Stomach smooth muscle (tissue), 2 donors: Measurements from ENCODE around the gene SLC6A3.

Source experiments
- H3K27ac ChIP-seq: one replicate; pipeline ENCODE4 v1.7.0; 2013; ENCODE audit warnings: mild to moderate bottlenecking, low read length, inconsistent platforms
- H3K27me3 ChIP-seq, 2 donors: one replicate each; pipeline ENCODE4 v1.7.0; 2013; ENCODE audit warnings: low read length in 2 of 2; ENCODE audit not compliant: insufficient read depth in 2 of 2, control insufficient read depth in 1 of 2
- H3K36me3 ChIP-seq, 2 donors: one replicate each; pipeline ENCODE4 v1.7.0; 2013; ENCODE audit warnings: low read length in 2 of 2; ENCODE audit not compliant: control insufficient read depth in 2 of 2, insufficient read depth in 2 of 2
- H3K4me1 ChIP-seq: one replicate; pipeline ENCODE4 v1.7.0; 2013; ENCODE audit warnings: low read length; ENCODE audit not compliant: control insufficient read depth, insufficient read depth
- H3K4me3 ChIP-seq, 2 donors: one replicate each; pipeline ENCODE4 v1.7.0; 2013; ENCODE audit warnings: low read length in 2 of 2
- H3K9ac ChIP-seq, 2 donors: one replicate each; pipeline ENCODE4 v1.7.0; 2013; ENCODE audit warnings: low read length in 2 of 2, mild to moderate bottlenecking in 1 of 2
- H3K9me3 ChIP-seq, 2 donors: one replicate each; pipeline ENCODE4 v1.7.0; 2013; ENCODE audit warnings: low read length in 2 of 2; ENCODE audit not compliant: control insufficient read depth in 2 of 2
- donor health status: healthy.
- donor health status: Pancreatic carcinoma.

The SLC6A3 gene

DNA sequence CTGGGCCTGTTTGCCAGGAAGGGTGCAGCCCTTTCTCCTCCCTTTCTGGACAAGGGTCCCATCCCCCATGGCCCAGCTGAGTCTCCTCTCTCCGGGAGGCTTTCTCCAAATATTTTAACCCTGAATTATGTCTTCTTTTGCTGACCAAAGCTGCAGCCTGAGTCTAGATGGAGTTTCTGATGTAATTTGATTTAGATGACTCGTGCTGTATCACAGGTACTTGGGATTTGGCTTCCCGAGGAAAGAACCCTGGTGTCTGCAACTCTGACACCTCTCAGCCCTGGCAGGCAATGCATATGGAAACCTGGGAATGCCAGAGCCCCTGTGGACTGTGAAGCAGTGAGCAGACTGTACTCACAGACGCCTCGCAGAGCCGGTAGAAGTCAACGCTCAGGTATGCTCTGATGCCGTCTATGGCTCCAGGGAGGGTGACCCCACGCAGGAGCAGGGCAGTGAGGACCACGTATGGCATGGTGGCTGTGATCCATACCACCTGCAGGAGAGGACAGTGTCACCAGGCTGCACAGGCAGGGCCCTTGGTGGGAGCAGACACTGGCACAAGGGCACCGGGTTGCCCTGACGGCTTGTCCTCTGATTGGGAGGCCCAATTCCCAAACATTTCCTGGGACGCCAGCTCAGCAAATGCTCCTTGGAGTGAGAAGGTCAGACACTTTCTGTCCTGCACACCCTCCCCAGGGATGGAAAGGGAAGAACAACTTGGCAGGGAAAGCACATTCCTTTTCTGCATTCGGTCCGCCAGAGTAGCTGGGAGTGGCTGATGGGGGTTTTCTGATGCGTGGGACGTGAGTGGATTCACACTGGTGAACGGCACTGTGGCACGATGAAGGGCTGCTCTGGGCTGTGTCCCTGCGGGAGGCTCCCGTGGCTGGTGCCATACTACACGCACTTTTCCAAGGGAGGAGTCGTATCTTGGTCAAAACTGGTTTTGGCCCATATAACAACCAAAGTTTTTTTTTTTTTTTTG lies 24.7 kb downstream of the SLC6A3 start:
- Histone ChIP-seq H3K4me1 (no peaks in the 10 kb centered on the region), H3K9me3 (peaks cover 0 to 7% of the 10 kb centered on the region in 2 donors), H3K27ac (no peak overlapping the region), H3K36me3 (no peaks in the 10 kb centered on the region), H3K9ac (no peak overlapping the region), H3K27me3 (peaks cover 0 to 2% of the 10 kb centered on the region in 2 donors), H3K4me3 (no peak overlapping the region)

DNA sequence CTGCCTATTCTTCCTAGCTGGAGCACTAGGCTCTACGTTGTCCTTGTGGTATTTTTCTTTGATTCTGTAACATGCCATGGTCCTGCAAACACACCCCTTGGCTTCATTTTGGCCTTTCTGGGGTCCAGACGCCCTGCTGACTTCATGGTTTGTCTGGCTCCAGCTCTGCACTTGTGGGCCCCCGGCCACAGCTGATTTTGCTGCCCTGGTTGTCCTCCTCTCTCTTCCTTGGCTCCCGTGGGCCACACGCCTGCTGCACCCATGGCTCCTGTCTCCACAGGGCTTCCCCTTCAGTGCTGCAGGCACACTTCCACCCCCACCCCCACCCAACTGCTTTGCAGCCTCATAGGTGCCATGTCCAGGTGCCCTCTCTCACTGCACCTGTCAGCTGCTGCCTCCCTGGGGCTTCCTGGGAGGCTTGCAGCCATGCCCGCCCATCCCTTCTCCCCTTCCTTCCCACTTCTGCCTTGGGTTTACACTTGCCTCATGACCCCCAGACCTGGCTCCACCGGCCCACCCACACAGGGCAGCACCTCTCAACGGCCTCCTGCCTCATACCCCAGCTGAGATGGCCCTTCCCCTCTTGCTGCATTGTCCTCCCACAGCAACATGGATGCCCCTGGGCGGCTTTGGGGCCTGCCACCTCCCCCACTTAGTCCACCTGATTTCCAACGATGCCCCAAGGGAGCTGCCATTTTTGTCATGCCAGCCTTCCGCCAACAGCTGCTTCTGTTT lies 25.6 kb downstream of the SLC6A3 start:
- Histone ChIP-seq H3K27me3 (peaks cover 0 to 2% of the 10 kb centered on the region in 2 donors), H3K36me3 (no peaks in the 10 kb centered on the region), H3K4me1 (no peaks in the 10 kb centered on the region), H3K27ac (no peak overlapping the region), H3K9me3 (peaks cover 0 to 3% of the 10 kb centered on the region in 2 donors), H3K9ac (no peak overlapping the region), H3K4me3 (no peak overlapping the region)

DNA sequence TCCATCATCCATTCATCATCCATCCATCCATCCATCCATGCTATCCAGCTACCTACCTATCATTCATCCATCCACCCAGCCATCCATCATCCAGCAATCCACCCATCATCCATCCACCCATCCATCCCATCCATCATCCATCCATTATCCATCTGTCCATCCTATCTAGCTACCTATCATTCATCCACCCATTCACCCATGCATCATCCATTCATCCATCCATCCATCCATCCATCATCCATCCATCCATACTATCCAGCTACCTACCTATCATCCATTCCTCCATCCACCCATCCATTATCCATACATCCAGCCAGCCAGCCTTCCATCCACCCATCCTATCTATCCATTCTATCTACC lies 26.3 kb downstream of the SLC6A3 start:
- Histone ChIP-seq H3K36me3 (no peaks in the 10 kb centered on the region), H3K4me1 (no peaks in the 10 kb centered on the region), H3K9ac (no peak overlapping the region), H3K9me3 (no peaks in the 10 kb centered on the region), H3K27ac (no peak overlapping the region), H3K4me3 (no peak overlapping the region), H3K27me3 (peaks cover 0 to 2% of the 10 kb centered on the region in 2 donors)

GRCh38 chr5:1418238-1418920 lies 26.9 kb downstream of the SLC6A3 start:
- H3K27me3 ChIP-seq: peaks cover 3 to 5% of the 10 kb centered on the region in 2 donors
- no peaks in the 10 kb centered on the region for H3K9me3 ChIP-seq
- no peaks in the 10 kb centered on the region for H3K36me3 ChIP-seq
- H3K4me3 ChIP-seq: no peak overlapping the region
- H3K9ac ChIP-seq: no peak overlapping the region
- H3K27ac ChIP-seq: no peak overlapping the region
- no peaks in the 10 kb centered on the region for H3K4me1 ChIP-seq

- Histone ChIP-seq H3K27ac (no peak overlapping the region), H3K36me3 (no peaks in the 10 kb centered on the region), H3K27me3 (peaks cover 3 to 4% of the 10 kb centered on the region in 2 donors), H3K4me3 (no peak overlapping the region), H3K9ac (no peak overlapping the region), H3K4me1 (no peaks in the 10 kb centered on the region), H3K9me3 (no peaks in the 10 kb centered on the region)
Observed at GRCh38 chr5:1417586-1418225, 27.5 kb downstream of the SLC6A3 start.

DNA sequence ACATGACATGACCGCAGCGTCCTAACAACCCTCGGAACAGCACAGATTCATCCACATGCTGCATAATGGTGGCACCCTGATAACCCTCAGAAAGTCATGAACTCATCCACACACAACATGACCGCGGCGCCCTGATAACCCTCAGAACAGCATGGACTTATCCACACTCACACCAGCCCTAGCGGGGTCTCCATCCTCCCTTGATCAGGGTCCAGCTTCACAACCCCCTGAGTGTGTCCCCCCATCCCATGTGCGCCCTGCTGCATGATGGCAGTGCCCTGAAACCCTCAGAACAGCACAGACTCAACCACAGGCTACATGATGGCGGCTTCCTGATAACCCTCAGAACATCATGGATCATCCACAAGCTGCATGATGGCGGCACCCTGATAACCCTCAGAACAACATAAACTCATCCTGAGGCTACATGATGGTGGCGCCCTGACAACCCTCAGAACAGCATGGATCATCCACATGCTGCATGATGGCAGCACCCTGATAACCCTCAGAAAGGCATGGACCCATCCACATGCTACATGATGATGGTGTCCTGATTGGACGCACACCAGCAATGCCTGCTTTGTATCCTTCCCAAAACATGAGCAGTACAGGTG lies 28.3 kb downstream of the SLC6A3 start:
- Histone ChIP-seq H3K36me3 (no peaks in the 10 kb centered on the region), H3K9me3 (no peaks in the 10 kb centered on the region), H3K27ac (no peak overlapping the region), H3K4me1 (no peaks in the 10 kb centered on the region), H3K27me3 (peaks cover 3 to 6% of the 10 kb centered on the region in 2 donors), H3K9ac (no peak overlapping the region), H3K4me3 (no peak overlapping the region)

DNA sequence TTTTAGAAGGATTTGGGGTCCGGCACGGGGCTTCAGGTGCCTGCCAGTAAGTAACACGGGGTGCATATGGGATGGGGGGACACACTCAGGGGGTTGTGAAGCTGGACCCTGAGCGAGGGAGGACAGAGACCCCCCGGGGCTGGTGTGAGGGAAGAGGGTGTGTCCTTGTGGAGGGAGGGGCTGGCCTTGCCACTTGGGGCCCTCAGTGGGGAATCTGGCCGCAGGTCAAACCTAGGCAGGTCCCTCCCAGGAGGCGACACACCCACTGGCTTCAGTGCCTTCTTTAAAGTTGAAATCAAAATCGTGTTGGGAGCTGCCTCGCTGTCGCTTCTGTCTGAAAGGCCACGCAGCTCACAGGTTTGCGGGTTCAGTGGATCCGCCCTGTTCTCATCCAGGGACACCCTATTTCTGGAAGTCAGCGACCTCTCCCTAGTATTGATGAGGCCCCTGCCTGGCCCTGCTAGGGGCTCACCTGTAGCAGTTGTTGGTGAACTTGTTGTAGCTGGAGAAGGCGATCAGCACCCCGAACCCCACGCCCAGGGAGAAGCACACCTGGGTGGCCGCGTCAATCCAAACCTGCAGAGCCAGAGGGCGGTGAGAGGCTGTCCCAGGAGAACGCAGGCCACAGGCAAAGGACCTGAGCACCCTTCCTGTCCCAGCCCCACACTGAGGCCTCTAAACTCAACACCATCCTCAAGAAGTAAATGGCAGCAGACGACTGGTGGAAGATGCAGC lies 29.4 kb downstream of the SLC6A3 start:
- Histone ChIP-seq H3K4me1 (no peaks in the 10 kb centered on the region), H3K4me3 (no peak overlapping the region), H3K27me3 (peaks cover 3 to 10% of the 10 kb centered on the region in 2 donors), H3K9me3 (no peaks in the 10 kb centered on the region), H3K9ac (no peak overlapping the region), H3K36me3 (no peaks in the 10 kb centered on the region), H3K27ac (no peak overlapping the region)

DNA sequence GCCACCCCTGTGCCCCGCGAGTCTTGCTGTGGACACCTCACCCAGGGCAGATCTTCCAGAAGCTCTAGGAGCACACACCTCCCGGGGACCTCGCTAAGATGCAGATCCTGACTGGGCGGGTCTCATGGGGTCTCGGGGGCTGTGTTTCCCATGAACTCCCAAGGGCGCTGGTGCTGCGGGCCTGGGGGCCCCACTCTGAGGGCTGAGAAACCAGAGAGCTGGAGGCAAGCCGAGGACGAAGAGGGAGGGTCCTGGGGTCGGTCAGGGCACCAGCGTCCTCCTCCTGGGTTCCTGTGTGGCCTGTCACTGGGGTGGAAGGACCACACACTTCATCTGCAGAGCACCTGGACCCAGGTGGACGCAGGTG lies 30.2 kb downstream of the SLC6A3 start:
- Histone ChIP-seq H3K9me3 (no peaks in the 10 kb centered on the region), H3K36me3 (no peaks in the 10 kb centered on the region), H3K4me1 (no peaks in the 10 kb centered on the region), H3K4me3 (no peak overlapping the region), H3K27ac (no peak overlapping the region), H3K9ac (no peak overlapping the region), H3K27me3 (peaks cover 3 to 13% of the 10 kb centered on the region in 2 donors)

- Histone ChIP-seq H3K36me3 (no peaks in the 10 kb centered on the region), H3K4me1 (no peaks in the 10 kb centered on the region), H3K4me3 (no peak overlapping the region), H3K9ac (no peak overlapping the region), H3K9me3 (no peaks in the 10 kb centered on the region), H3K27ac (no peak overlapping the region), H3K27me3 (peaks cover 3 to 17% of the 10 kb centered on the region in 2 donors)
Observed at GRCh38 chr5:1414311-1415058, 30.8 kb downstream of the SLC6A3 start.
